Measurements from ENCODE around the gene SYNE2.
"Not testable (repeated sequence)": the region's sequence is repeated elsewhere in the genome, so short reads cannot be mapped to it uniquely, and the experiment has no call there.

Gene SYNE2

GRCh38 chr14:64186231-64187129 is 333.7 kb downstream of the SYNE2 start:
- no peak for DNase-seq

- DNase-seq = no peak
These were observed 334.5 kb downstream of the SYNE2 start for GRCh38 chr14:64187331-64187730.

GRCh38 chr14:64190974-64191502 is 338.2 kb downstream of the SYNE2 start:
- no peak for DNase-seq

GRCh38 chr14:64191756-64192155 is 339.0 kb downstream of the SYNE2 start:
- DNase-seq = no peak

GRCh38 chr14:64193821-64194220 is 341.0 kb downstream of the SYNE2 start:
- DNase-seq = no peak

GRCh38 chr14:64194404-64194803 is 341.6 kb downstream of the SYNE2 start:
- DNase-seq = no peak

GRCh38 chr14:64195199-64195598 is 342.4 kb downstream of the SYNE2 start:
- DNase-seq = no peak

- DNase-seq = no peak
These were observed 343.3 kb downstream of the SYNE2 start for GRCh38 chr14:64196056-64196455.

- DNase-seq = peak; percentile 30 to 93 (median 73)
These were observed 344.1 kb downstream of the SYNE2 start for GRCh38 chr14:64196814-64197411.

- no peak for DNase-seq
These were observed 345.2 kb downstream of the SYNE2 start for GRCh38 chr14:64197996-64198395.

GRCh38 chr14:64198486-64198885 is 345.7 kb downstream of the SYNE2 start:
- no peak for DNase-seq

GRCh38 chr14:64200170-64200569 is 347.4 kb downstream of the SYNE2 start:
- peak in 6 of 58 donors; percentile 5 to 20 (median 13) for DNase-seq

- no peak for DNase-seq
These were observed 348.5 kb downstream of the SYNE2 start for GRCh38 chr14:64201296-64201695.

- no peak for DNase-seq
These were observed 349.2 kb downstream of the SYNE2 start for GRCh38 chr14:64201921-64202545.

GRCh38 chr14:64202716-64203115 is 349.9 kb downstream of the SYNE2 start:
- no peak for DNase-seq

GRCh38 chr14:64203366-64204006 is 350.7 kb downstream of the SYNE2 start:
- no peak for DNase-seq

- no peak for DNase-seq
These were observed 355.5 kb downstream of the SYNE2 start for GRCh38 chr14:64208261-64208660.

GRCh38 chr14:64208981-64209380 is 356.2 kb downstream of the SYNE2 start:
- no peak for DNase-seq

GRCh38 chr14:64209444-64210131 is 356.8 kb downstream of the SYNE2 start:
- DNase-seq = peak in 14 of 58 donors; percentile 6 to 30 (median 11)

- DNase-seq = no peak
These were observed 357.4 kb downstream of the SYNE2 start for GRCh38 chr14:64210216-64210615.

GRCh38 chr14:64210912-64211311 is 358.1 kb downstream of the SYNE2 start:
- not testable (repeated sequence) for DNase-seq
